Frontal cortex (tissue), 4 donors: ENCODE measurements around the gene ST3GAL4. TPM values are rescaled to one million over a fixed set of nuclear protein-coding genes. Genes with fewer than 3 reads are reported as not detected.
"Not testable (repeated sequence)": the region's sequence is repeated elsewhere in the genome, so short reads cannot be mapped to it uniquely, and the experiment has no call there.

Experiments
- DNase-seq, 2 donors: peaks; one replicate each; pipeline ENCODE4 v3.0.0; 2012; ENCODE audit warnings: low spot score in 2 of 2
- FAIRE-seq: peaks from 2 replicates; lab custom pipeline; 2012; peaks lifted over from hg19 to GRCh38; lab: Jason Lieb, UNC
- total RNA-seq: library from RNA; depleted of rRNA; stranded (reverse); fragments of >200 nt; gene quantifications from one replicate; pipeline ENCODE4 v1.2.3, GENCODE V29; 2014
- donor health status: control.
- donor health status: control.
- donor health status: control.

The ST3GAL4 gene
- total RNA-seq, 1 donor from 2014 or later = 15.9 TPM

- FAIRE-seq = no peak
- DNase-seq = no peak
Measured at GRCh38 chr11:126380909-126381308, 25.4 kb downstream of the ST3GAL4 start.

GRCh38 chr11:126381960-126382359 is 26.5 kb downstream of the ST3GAL4 start:
- not testable (repeated sequence) for DNase-seq, FAIRE-seq

DNA sequence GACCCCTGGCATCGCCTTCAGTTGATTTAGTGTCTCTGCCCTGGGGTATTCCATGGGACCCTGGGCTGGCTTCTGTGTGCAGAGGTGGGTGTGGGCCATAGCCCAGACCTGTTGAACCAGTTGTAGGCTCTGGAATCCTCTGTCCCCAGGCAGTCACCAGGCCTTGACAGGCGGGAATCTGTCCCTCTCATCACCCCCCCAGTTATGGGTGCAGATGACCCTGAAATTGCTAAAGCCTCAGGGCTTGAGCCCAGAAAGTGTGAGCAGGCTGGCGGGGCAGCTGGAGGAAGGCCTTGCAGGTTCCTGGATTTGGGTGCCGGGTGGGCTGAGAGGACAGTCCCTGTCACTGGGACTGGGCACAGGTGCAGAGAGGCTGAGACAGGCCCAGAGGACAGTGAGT is 27.2 kb downstream of the ST3GAL4 start:
- not testable (repeated sequence) for FAIRE-seq, DNase-seq

GRCh38 chr11:126383339-126384335 is 28.2 kb downstream of the ST3GAL4 start:
- DNase-seq (no peak), FAIRE-seq (no peak)

- DNase-seq (no peak), FAIRE-seq (no peak)
Measured at GRCh38 chr11:126384449-126385070, 29.1 kb downstream of the ST3GAL4 start.

GRCh38 chr11:126385991-126386728 is 30.7 kb downstream of the ST3GAL4 start:
- DNase-seq (no peak), FAIRE-seq (no peak)

GRCh38 chr11:126386729-126387071 is 31.2 kb downstream of the ST3GAL4 start:
- DNase-seq, FAIRE-seq: not testable (repeated sequence)

GRCh38 chr11:126387857-126388256 is 32.4 kb downstream of the ST3GAL4 start:
- no peak for FAIRE-seq
- DNase-seq = no peak

DNA sequence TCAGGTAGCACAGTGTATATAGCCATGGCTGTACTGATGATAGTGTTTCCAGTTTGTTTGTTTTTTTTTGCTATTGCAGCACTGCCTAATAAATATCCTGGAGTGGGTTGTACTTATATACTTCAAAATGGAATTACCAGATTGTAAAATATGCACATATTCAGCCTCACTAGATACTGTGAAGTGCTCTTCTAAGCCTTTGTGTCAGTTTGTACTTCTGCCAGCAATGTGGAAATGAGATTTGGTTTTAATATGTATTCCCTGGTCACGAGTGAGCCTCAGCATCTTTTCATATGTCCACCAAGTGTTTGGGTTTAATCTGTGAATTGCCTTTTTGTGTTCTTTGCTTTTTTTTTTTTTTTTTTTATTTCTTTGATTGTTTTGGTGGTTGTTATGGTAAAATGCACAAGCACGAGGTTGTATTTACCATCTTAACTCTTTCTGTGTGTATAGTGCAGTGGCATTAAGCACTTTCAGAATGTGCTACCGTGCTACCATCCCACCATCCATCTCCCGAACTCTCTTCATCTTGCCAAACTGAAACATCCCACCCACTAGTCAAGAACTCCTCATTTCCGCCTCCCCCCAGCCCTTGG is 34.9 kb downstream of the ST3GAL4 start:
- FAIRE-seq = no peak
- no peak for DNase-seq

DNA sequence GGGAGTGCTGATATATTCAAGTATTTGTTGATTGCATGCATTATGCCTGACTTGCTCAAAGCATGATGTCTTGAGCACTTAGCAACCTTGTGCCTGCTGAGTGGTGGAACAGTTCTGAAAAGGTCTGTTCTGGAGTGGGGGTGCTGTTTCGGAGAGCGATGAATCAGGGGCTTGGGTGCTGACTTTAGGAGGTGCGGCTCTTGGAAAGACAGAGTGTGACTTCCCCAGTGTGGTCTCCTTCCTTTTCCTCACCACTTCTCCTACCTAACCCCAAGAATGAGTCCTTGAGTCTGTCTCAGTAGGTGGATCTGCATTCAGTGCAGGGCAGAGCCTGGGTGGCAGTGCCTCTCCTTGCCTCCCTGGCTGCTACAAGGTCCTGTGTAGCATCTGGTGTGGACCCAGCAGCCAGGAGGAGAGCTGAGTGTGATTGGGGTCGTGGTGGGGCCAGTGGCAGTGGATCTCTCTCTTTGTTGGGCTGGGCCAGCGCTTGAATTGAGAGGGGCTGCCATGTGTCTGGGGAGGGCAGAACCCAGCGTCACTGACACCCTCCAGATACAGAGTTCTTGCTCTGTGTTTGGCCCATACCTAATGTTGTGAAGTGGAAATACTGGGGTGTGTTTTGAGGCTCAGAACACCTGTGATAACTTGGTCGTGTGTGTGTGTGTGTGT is 35.9 kb downstream of the ST3GAL4 start:
- FAIRE-seq (no peak), DNase-seq (no peak)

- no peak for DNase-seq
- no peak for FAIRE-seq
Measured at GRCh38 chr11:126391970-126392632, 36.6 kb downstream of the ST3GAL4 start.

GRCh38 chr11:126392633-126393013 is 37.1 kb downstream of the ST3GAL4 start:
- DNase-seq (no peak), FAIRE-seq (no peak)

GRCh38 chr11:126393143-126393542 is 37.7 kb downstream of the ST3GAL4 start:
- DNase-seq (no peak), FAIRE-seq (no peak)

- FAIRE-seq (no peak), DNase-seq (no peak)
Measured at GRCh38 chr11:126394036-126394435, 38.5 kb downstream of the ST3GAL4 start.

DNA sequence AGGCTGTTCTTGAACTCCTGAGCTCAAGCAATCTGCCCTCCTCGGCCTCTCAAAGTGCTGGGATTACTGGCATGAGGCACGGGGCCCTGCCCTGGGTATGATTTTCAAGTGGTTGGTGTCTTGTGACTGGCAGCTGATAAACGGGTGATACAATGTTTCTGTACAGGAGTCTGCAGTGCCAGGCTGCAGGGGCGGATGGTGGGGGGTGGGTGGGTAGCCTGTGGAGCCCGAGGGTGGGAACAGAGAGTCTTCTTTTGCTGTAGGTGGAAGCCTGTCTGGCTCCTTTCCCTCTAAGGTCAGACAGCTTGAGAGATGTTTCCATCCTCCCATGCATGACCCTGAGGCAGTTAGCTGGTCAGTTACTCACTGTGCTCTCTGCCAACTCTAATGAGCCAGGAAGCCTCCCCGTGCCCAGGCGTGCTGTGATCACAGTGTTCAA is 39.2 kb downstream of the ST3GAL4 start:
- not testable (repeated sequence) for FAIRE-seq, DNase-seq

- not testable (repeated sequence) for DNase-seq, FAIRE-seq
Measured at GRCh38 chr11:126395784-126396183, 40.3 kb downstream of the ST3GAL4 start.

DNA sequence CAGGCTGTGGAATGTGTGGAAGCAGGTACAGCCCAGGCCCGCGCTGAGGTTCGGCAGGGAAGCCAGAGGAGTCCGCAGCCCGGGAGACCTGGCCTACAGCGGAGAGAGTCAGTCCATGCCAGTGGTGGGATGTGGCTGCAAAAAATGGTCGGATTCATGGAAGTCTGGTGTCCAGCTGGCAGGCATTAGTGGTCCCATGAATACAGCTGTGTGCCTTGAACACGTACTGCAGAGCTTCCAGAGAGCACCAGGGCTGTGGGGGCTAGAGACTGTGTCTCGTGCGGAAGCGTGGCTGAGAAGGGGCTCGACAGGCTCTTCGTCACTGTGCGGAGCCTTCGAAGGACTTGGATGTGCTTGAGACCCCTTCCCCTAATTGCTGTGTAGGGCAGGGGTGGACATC is 40.8 kb downstream of the ST3GAL4 start:
- not testable (repeated sequence) for DNase-seq

GRCh38 chr11:126396965-126397364 is 41.5 kb downstream of the ST3GAL4 start:
- FAIRE-seq (no peak), DNase-seq (no peak)

More for the DNA sequence above, 40.8 kb downstream of the ST3GAL4 start:
- FAIRE-seq = not testable (repeated sequence)

GRCh38 chr11:126398296-126398695 is 42.8 kb downstream of the ST3GAL4 start:
- DNase-seq = no peak
- FAIRE-seq = no peak
